Panc1 (cell line): Measurements from ENCODE around the gene CYP11A1.

ENCODE experiments used
- TF ChIP-seq, protein P1 (sequence below): fragments of 450-650 bp; IDR thresholded peaks from 2 replicates; pipeline ENCODE4 v1.5.1; 2017; ENCODE audit warnings: mild to moderate bottlenecking
- TF ChIP-seq, protein P2 (sequence below), 2 experiments: IDR thresholded peaks; 2 replicates each; pipeline ENCODE4 v1.6.1; 2011 to 2012; ENCODE audit warnings: low read depth in 2 of 2, control low read depth in 1 of 2, low read length in 1 of 2, mild to moderate bottlenecking in 1 of 2, moderate library complexity in 1 of 2; ENCODE audit not compliant: insufficient read depth in 1 of 2

DNA sequence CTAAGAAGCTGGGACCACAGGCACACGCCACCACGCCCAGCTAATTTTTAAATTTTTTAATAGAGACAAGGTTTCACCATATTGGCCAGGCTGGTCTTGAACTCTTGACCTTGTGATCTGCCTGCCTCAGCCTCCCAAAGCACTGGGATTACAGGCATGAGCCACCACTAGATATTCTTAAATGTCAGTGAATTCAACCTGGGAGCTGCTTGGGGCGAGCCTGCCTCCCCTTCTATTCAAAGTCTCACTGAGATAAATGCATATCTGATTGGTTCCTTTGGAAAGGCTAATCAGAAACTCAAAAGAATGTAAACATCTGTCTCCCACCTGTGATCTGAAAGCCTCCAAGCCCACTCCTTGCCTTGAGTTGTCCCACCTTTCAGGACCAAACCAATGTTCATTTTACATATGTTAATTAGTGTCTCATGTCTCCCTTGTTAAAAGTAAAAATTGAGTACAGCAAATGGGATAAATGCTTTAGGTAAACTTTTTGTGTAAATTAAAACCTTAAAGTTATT is 15.0 kb downstream of the CYP11A1 start:
- TF ChIP-seq, protein P1, sequence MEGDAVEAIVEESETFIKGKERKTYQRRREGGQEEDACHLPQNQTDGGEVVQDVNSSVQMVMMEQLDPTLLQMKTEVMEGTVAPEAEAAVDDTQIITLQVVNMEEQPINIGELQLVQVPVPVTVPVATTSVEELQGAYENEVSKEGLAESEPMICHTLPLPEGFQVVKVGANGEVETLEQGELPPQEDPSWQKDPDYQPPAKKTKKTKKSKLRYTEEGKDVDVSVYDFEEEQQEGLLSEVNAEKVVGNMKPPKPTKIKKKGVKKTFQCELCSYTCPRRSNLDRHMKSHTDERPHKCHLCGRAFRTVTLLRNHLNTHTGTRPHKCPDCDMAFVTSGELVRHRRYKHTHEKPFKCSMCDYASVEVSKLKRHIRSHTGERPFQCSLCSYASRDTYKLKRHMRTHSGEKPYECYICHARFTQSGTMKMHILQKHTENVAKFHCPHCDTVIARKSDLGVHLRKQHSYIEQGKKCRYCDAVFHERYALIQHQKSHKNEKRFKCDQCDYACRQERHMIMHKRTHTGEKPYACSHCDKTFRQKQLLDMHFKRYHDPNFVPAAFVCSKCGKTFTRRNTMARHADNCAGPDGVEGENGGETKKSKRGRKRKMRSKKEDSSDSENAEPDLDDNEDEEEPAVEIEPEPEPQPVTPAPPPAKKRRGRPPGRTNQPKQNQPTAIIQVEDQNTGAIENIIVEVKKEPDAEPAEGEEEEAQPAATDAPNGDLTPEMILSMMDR = no peak
- TF ChIP-seq, protein P2, sequence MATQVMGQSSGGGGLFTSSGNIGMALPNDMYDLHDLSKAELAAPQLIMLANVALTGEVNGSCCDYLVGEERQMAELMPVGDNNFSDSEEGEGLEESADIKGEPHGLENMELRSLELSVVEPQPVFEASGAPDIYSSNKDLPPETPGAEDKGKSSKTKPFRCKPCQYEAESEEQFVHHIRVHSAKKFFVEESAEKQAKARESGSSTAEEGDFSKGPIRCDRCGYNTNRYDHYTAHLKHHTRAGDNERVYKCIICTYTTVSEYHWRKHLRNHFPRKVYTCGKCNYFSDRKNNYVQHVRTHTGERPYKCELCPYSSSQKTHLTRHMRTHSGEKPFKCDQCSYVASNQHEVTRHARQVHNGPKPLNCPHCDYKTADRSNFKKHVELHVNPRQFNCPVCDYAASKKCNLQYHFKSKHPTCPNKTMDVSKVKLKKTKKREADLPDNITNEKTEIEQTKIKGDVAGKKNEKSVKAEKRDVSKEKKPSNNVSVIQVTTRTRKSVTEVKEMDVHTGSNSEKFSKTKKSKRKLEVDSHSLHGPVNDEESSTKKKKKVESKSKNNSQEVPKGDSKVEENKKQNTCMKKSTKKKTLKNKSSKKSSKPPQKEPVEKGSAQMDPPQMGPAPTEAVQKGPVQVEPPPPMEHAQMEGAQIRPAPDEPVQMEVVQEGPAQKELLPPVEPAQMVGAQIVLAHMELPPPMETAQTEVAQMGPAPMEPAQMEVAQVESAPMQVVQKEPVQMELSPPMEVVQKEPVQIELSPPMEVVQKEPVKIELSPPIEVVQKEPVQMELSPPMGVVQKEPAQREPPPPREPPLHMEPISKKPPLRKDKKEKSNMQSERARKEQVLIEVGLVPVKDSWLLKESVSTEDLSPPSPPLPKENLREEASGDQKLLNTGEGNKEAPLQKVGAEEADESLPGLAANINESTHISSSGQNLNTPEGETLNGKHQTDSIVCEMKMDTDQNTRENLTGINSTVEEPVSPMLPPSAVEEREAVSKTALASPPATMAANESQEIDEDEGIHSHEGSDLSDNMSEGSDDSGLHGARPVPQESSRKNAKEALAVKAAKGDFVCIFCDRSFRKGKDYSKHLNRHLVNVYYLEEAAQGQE (IDR thresholded peaks at IDR 0.05; ENCODE audit: insufficient read depth in 1 of 2, low read depth in 2 of 2, low read length in 1 of 2) = no peak
